Measurements from ENCODE around the gene KRTAP5-2. TPM values are rescaled to one million over a fixed set of nuclear protein-coding genes. Genes with fewer than 3 reads are reported as not detected.
"Not testable (repeated sequence)": the region's sequence is repeated elsewhere in the genome, so short reads cannot be mapped to it uniquely, and the experiment has no call there.

Gene KRTAP5-2
- total and polyA plus RNA-seq, 7 experiments from 2014 or later: not detected

DNA sequence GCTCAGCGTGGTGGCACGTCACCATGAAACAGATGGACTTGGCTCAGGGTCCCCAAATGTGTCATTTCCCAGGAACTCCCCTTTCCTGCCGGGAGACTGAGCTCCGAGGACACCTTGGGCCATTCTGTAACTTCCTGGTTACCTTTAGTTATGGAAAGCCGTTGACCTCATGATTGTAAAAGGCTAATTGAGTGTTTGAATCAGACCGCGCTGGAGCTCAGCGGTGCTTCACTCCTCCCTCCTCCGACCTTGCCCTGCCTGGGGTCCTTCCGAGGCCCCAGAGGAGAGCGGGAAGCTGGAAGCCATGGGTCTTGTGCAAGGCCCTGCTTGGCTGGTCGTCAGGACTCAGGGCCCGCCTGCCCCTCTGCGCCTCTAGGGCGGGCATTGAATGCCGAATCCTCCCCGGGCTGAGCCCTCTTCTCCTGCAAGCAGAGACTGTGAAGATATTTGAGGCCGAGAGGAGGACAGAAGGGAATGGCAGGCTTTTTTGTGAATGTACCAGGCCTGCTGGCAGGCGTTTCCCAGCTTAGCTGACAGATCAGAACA lies 1.4 kb downstream of the KRTAP5-2 start:
- H3K27me3 ChIP-seq (ENCODE audit: control insufficient read depth in 2 of 2, insufficient read depth in 2 of 2, low read length in 2 of 2); H3K4me3 Mint-ChIP-seq; H3K27ac Mint-ChIP-seq; DNase-seq; H3K4me3 ChIP-seq (ENCODE audit: low read length); H3K27ac ChIP-seq (ENCODE audit: low read depth, low read length); H3K9me3 ChIP-seq (ENCODE audit: control insufficient read depth in 2 of 3, low read length in 3 of 3); ATAC-seq; H3K4me1 ChIP-seq (ENCODE audit: control insufficient read depth in 2 of 2, insufficient read depth in 2 of 2, low read length in 2 of 2); intact Hi-C loops (cut with micrococcal nuclease); H3K36me3 Mint-ChIP-seq; H3K36me3 ChIP-seq (ENCODE audit: control insufficient read depth in 2 of 3, insufficient read depth in 3 of 3, low read length in 3 of 3); H3K9me3 Mint-ChIP-seq: not testable (repeated sequence)
- H3K27me3 Mint-ChIP-seq: peaks cover 36 to 77% (median 47%) of the 10 kb centered on the region in 5 donors
- CTCF ChIA-PET: interaction anchor here (0.7 to 0.9 kb wide), 2 partner anchors 9 to 10 kb away, joined by 3 read pairs; no protein-coding TSS in a partner anchor
- peaks cover 5 to 14% (median 8%) of the 10 kb centered on the region in 7 donors for H3K4me1 Mint-ChIP-seq
- POLR2A ChIA-PET: interaction anchor here (0.8 kb wide), 1 partner anchor 12 kb away, joined by 4 read pairs; no protein-coding TSS in a partner anchor

- not testable (repeated sequence) for H3K4me3 Mint-ChIP-seq; H3K36me3 ChIP-seq (ENCODE audit: control insufficient read depth in 2 of 3, insufficient read depth in 3 of 3, low read length in 3 of 3); H3K4me1 ChIP-seq (ENCODE audit: control insufficient read depth in 2 of 2, insufficient read depth in 2 of 2, low read length in 2 of 2); H3K9me3 Mint-ChIP-seq; H3K9me3 ChIP-seq (ENCODE audit: control insufficient read depth in 2 of 3, low read length in 3 of 3); H3K36me3 Mint-ChIP-seq; DNase-seq; H3K27ac Mint-ChIP-seq; H3K4me3 ChIP-seq (ENCODE audit: low read length); ATAC-seq; H3K27ac ChIP-seq (ENCODE audit: low read depth, low read length); H3K27me3 ChIP-seq (ENCODE audit: control insufficient read depth in 2 of 2, insufficient read depth in 2 of 2, low read length in 2 of 2)
- POLR2A ChIA-PET: interaction anchor here (0.8 kb wide), 1 partner anchor 12 kb away, joined by 4 read pairs; no protein-coding TSS in a partner anchor
- H3K4me1 Mint-ChIP-seq: peaks cover 5 to 14% (median 8%) of the 10 kb centered on the region in 7 donors
- H3K27me3 Mint-ChIP-seq: peaks cover 34 to 74% (median 45%) of the 10 kb centered on the region in 5 donors
- CTCF ChIA-PET: interaction anchor here (0.7 to 1.4 kb wide), 3 partner anchors 10 to 21 kb away, joined by 3 to 6 read pairs (median 4); no protein-coding TSS in a partner anchor
- intact Hi-C loops (cut with micrococcal nuclease): loop anchor here in 1 of 2 donors (1.0 kb wide), 1 partner anchor 33 kb away; the partner anchor contains the start of gene KRTAP5-5
Observed at GRCh38 chr11:1595994-1596575, 2.0 kb downstream of the KRTAP5-2 start.

DNA sequence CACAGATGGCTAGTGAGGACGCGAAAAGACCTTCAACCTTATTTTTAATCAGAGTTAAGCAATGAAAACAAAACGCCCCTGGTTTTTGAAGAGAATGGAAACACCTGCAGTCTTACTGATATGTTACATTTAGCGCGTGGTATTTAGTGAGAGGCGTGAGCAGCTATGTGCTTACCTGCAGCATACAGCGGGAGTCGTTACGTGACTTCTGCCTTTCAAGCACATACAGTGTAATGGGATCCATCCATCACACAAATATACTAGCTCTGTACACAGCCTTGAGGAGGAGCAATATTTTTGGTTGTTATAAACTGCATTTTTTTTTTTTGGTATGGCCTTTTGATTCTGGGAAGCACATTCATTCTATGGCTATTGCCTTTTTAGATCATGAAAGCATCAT lies 5.5 kb downstream of the KRTAP5-2 start:
- CTCF ChIA-PET: interaction anchor here (0.6 to 1.5 kb wide), 2 partner anchors 17 to 83 kb away, joined by 4 to 5 read pairs; no protein-coding TSS in a partner anchor

GRCh38 chr11:1589996-1590395 lies 8.1 kb downstream of the KRTAP5-2 start:
- Histone ChIP-seq H3K4me3 (ENCODE audit: low read length) (no peak overlapping the region), H3K4me1 (ENCODE audit: control insufficient read depth in 2 of 2, insufficient read depth in 2 of 2, low read length in 2 of 2) (peaks cover 19 to 21% of the 10 kb centered on the region in 2 donors), H3K27me3 (ENCODE audit: control insufficient read depth in 2 of 2, insufficient read depth in 2 of 2, low read length in 2 of 2) (no peaks in the 10 kb centered on the region), H3K9me3 (ENCODE audit: control insufficient read depth in 2 of 3, low read length in 3 of 3) (no peaks in the 10 kb centered on the region), H3K36me3 (ENCODE audit: control insufficient read depth in 2 of 3, insufficient read depth in 3 of 3, low read length in 3 of 3) (no peaks in the 10 kb centered on the region), H3K27ac (ENCODE audit: low read depth, low read length) (no peak overlapping the region)
- H3K36me3 Mint-ChIP-seq: peaks cover 0 to 12% (median 5%) of the 10 kb centered on the region in 5 donors
- intact Hi-C loops (cut with micrococcal nuclease): no loop called here
- DNase-seq (no peak), ATAC-seq (no peak)
- peak overlapping the region in 4 of 9 donors; percentile 9 to 71 (median 40) for H3K27ac Mint-ChIP-seq
- H3K27me3 Mint-ChIP-seq: peaks cover 0 to 52% (median 15%) of the 10 kb centered on the region in 5 donors
- ChIA-PET POLR2A (interaction anchor here (1.2 to 3.6 kb wide), 4 partner anchors 13 to 281 kb away, joined by 3 to 26 read pairs (median 6); partner anchors contain the start of genes DUSP8 and TOLLIP), CTCF (interaction anchor here (1.4 kb wide), 1 partner anchor 13 kb away, joined by 3 read pairs; no protein-coding TSS in a partner anchor)
- H3K9me3 Mint-ChIP-seq: peaks cover 0 to 11% (median 5%) of the 10 kb centered on the region in 11 donors
- peak overlapping the region in 6 of 10 donors; percentile 12 to 44 (median 32) for H3K4me3 Mint-ChIP-seq
- H3K4me1 Mint-ChIP-seq: peaks cover 12 to 31% (median 22%) of the 10 kb centered on the region in 7 donors

More for the DNA sequence above, 5.5 kb downstream of the KRTAP5-2 start:
- Histone ChIP-seq H3K9me3 (ENCODE audit: control insufficient read depth in 2 of 3, low read length in 3 of 3) (no peaks in the 10 kb centered on the region), H3K4me1 (ENCODE audit: control insufficient read depth in 2 of 2, insufficient read depth in 2 of 2, low read length in 2 of 2) (peaks cover 21 to 24% of the 10 kb centered on the region in 2 donors), H3K4me3 (ENCODE audit: low read length) (no peak overlapping the region), H3K27ac (ENCODE audit: low read depth, low read length) (no peak overlapping the region), H3K36me3 (ENCODE audit: control insufficient read depth in 2 of 3, insufficient read depth in 3 of 3, low read length in 3 of 3) (no peaks in the 10 kb centered on the region), H3K27me3 (ENCODE audit: control insufficient read depth in 2 of 2, insufficient read depth in 2 of 2, low read length in 2 of 2) (no peaks in the 10 kb centered on the region)
- H3K27ac Mint-ChIP-seq: no peak overlapping the region
- peaks cover 17 to 33% (median 26%) of the 10 kb centered on the region in 7 donors for H3K4me1 Mint-ChIP-seq
- intact Hi-C loops (cut with micrococcal nuclease): no loop called here
- ATAC-seq (no peak), DNase-seq (no peak)
- H3K4me3 Mint-ChIP-seq: no peak overlapping the region
- peaks cover 0 to 11% (median 5%) of the 10 kb centered on the region in 11 donors for H3K9me3 Mint-ChIP-seq
- POLR2A ChIA-PET: interaction anchor here (0.7 kb wide), 1 partner anchor 265 kb away, joined by 3 read pairs; no protein-coding TSS in a partner anchor
- peaks cover 18 to 62% (median 20%) of the 10 kb centered on the region in 5 donors for H3K27me3 Mint-ChIP-seq
- H3K36me3 Mint-ChIP-seq: peaks cover 0 to 12% (median 5%) of the 10 kb centered on the region in 5 donors

DNA sequence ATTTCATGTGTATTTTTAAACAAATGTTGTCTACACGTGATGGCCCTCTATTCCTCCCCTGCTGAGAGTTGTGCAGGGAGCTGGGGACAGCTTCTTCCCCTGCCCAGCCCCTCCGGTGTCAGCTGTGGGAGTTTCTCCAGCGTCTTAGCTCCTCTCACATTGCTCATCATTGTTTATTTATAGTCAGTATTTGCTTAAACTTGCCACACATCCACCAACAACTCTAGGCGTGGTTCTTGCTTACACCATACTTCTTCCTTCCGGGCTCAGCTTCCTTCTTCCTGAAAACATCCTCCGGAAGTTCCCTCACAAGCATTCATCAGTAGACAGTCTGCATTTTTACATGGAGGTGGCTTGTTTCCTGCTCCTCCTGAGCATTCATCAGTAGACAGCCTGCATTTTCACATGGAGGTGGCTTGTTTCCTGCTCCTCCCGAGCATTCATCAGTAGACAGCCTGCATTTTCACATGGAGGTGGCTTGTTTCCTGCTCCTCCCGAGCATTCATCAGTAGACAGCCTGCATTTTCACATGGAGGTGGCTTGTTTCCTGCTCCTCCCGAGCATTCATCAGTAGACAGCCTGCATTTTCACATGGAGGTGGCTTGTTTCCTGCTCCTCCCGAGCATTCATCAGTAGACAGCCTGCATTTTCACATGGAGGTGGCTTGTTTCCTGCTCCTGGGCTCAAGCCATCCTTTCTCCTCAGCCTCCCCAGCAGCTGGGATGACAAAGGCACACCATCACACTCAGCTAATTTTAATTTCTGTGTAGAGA lies 8.7 kb downstream of the KRTAP5-2 start:
- Mint-ChIP-seq H3K36me3 (peaks cover 0 to 12% (median 5%) of the 10 kb centered on the region in 5 donors), H3K9me3 (peaks cover 0 to 11% (median 5%) of the 10 kb centered on the region in 11 donors), H3K4me3 (peak overlapping the region; percentile 39 to 85 (median 75)), H3K27ac (peak overlapping the region; percentile 82 to 96 (median 92)), H3K4me1 (peaks cover 12 to 37% (median 23%) of the 10 kb centered on the region in 7 donors), H3K27me3 (peaks cover 0 to 46% (median 15%) of the 10 kb centered on the region in 5 donors)
- intact Hi-C loops (cut with micrococcal nuclease); H3K27ac ChIP-seq (ENCODE audit: low read depth, low read length); H3K9me3 ChIP-seq (ENCODE audit: control insufficient read depth in 2 of 3, low read length in 3 of 3); H3K36me3 ChIP-seq (ENCODE audit: control insufficient read depth in 2 of 3, insufficient read depth in 3 of 3, low read length in 3 of 3); H3K27me3 ChIP-seq (ENCODE audit: control insufficient read depth in 2 of 2, insufficient read depth in 2 of 2, low read length in 2 of 2): not testable (repeated sequence)
- ChIA-PET CTCF (interaction anchor here (0.6 to 1.9 kb wide), 4 partner anchors 9 to 16 kb away, joined by 3 to 9 read pairs (median 4); partner anchors contain the start of gene KRTAP5-2), POLR2A (interaction anchor here (1.2 to 3.6 kb wide), 4 partner anchors 12 to 280 kb away, joined by 3 to 26 read pairs (median 6); partner anchors contain the start of genes DUSP8 and TOLLIP)
- ATAC-seq (peak; percentile 87), DNase-seq (peak in 5 of 9 donors; percentile 37 to 56 (median 55))
- Histone ChIP-seq H3K4me1 (ENCODE audit: control insufficient read depth in 2 of 2, insufficient read depth in 2 of 2, low read length in 2 of 2) (peaks cover 21 to 23% of the 10 kb centered on the region in 2 donors), H3K4me3 (ENCODE audit: low read length) (peak overlapping the region; percentile 34)

DNA sequence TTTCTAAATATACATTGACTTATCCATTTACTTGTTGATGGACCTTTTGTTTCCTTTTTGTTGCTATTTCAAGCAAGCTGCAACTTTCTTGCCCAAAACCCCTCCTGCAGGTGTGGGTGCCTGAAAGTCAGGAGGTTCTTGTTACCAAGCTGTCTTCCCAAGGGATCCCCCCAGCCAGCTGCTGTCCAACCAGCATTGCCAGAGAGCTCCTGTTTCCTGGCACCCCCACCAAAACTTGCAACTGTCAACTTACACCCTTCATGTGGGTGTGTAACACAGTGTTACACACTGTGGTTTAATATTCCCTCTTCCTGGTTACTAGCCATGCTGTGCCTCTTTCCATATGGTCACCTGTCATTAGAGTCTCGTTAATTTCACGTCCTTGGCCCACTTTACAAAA lies 11.4 kb downstream of the KRTAP5-2 start:
- intact Hi-C loops (cut with micrococcal nuclease): no loop called here
- ATAC-seq (no peak), DNase-seq (no peak)
- peaks cover 23 to 26% of the 10 kb centered on the region in 2 donors for H3K4me1 ChIP-seq (ENCODE audit: control insufficient read depth in 2 of 2, insufficient read depth in 2 of 2, low read length in 2 of 2)
- H3K27ac ChIP-seq (ENCODE audit: low read depth, low read length): no peak overlapping the region
- Mint-ChIP-seq H3K4me3 (no peak overlapping the region), H3K27me3 (peaks cover 0 to 30% (median 12%) of the 10 kb centered on the region in 5 donors), H3K36me3 (peaks cover 0 to 12% (median 5%) of the 10 kb centered on the region in 5 donors), H3K4me1 (peaks cover 12 to 46% (median 26%) of the 10 kb centered on the region in 7 donors), H3K27ac (peak overlapping the region in 3 of 9 donors; percentile 17 to 41 (median 36)), H3K9me3 (peaks cover 0 to 11% (median 5%) of the 10 kb centered on the region in 11 donors)
- H3K4me3 ChIP-seq (ENCODE audit: low read length): no peak overlapping the region
- ChIA-PET POLR2A (no interaction called here), CTCF (interaction anchor here (0.5 to 1.1 kb wide), 3 partner anchors 10 to 37 kb away, joined by 3 to 6 read pairs (median 3); no protein-coding TSS in a partner anchor)
- H3K9me3 ChIP-seq (ENCODE audit: control insufficient read depth in 2 of 3, low read length in 3 of 3): no peaks in the 10 kb centered on the region
- no peaks in the 10 kb centered on the region for H3K27me3 ChIP-seq (ENCODE audit: control insufficient read depth in 2 of 2, insufficient read depth in 2 of 2, low read length in 2 of 2)
- H3K36me3 ChIP-seq (ENCODE audit: control insufficient read depth in 2 of 3, insufficient read depth in 3 of 3, low read length in 3 of 3): no peaks in the 10 kb centered on the region
